Tibial nerve (tissue), 4 donors: Measurements from ENCODE around the gene FAR1. TPM values are rescaled to one million over a fixed set of nuclear protein-coding genes. Genes with fewer than 3 reads are reported as not detected.

Experiments used
- DNase-seq, 2 donors: peaks; one replicate each; pipeline ENCODE4 v3.0.0-alpha.2; 2019; ENCODE audit warnings: low spot score in 2 of 2
- H3K27ac ChIP-seq, 4 donors: fragments of 200-600 bp; sonication (generic) in 3 of 4; one replicate each; pipeline ENCODE4 v1.5.1; 2017 to 2019; ENCODE audit warnings: mild to moderate bottlenecking in 1 of 4
- H3K27me3 ChIP-seq, 2 donors: fragments of 200-600 bp; sonication (generic) in 1 of 2; one replicate each; pipeline versions ENCODE4 v1.5.1 to v1.6.0; 2017 to 2019
- H3K36me3 ChIP-seq, 3 donors: fragments of 200-600 bp; sonication (generic); one replicate each; pipeline ENCODE4 v1.5.1; 2018 to 2019
- H3K4me1 ChIP-seq, 4 donors: fragments of 200-600 bp; sonication (generic) in 3 of 4; one replicate each; pipeline ENCODE4 v1.5.1; 2017 to 2019
- H3K4me3 ChIP-seq, 4 donors: fragments of 200-600 bp; sonication (generic) in 3 of 4; one replicate each; pipeline ENCODE4 v1.5.1; 2017 to 2019; ENCODE audit warnings: mild to moderate bottlenecking in 1 of 4, moderate library complexity in 1 of 4
- H3K9me3 ChIP-seq, 4 donors: fragments of 200-600 bp; sonication (generic) in 3 of 4; one replicate each; pipeline ENCODE4 v1.5.1; 2017 to 2019
- EP300 ChIP-seq, 2 donors: sonication (generic); formaldehyde crosslinking; IDR thresholded peaks; one replicate each; pipeline ENCODE4 v1.6.1; 2017; ENCODE audit warnings: antibody characterized with exemption in 2 of 2, mild to moderate bottlenecking in 1 of 2
- POLR2A ChIP-seq, 2 donors: fragments of 450-650 bp; IDR thresholded peaks; one replicate each; pipeline ENCODE4 v1.6.1; 2017; ENCODE audit warnings: antibody characterized with exemption in 2 of 2, mild to moderate bottlenecking in 2 of 2, moderate library complexity in 2 of 2
- WGBS, 2 donors: methylation state at CpG; one replicate each; pipeline ENCODE4 v1.1.5; 2018; 5-methylcytosine and 5-hydroxymethylcytosine counted together
- total RNA-seq, 4 donors: library from RNA; depleted of rRNA; stranded (reverse); fragments of >200 nt; gene quantifications; one replicate each; pipeline ENCODE4 v1.1.0, GENCODE V29; 2016
- TF ChIP-seq, protein P1 (sequence below), 5 experiments: fragments of 200-600 bp in 3 of 5; fragments of 450-650 bp in 2 of 5; sonication (generic) in 3 of 5; IDR thresholded peaks; one replicate each; pipeline ENCODE4 v1.5.1; 2016 to 2019; ENCODE audit warnings: antibody characterized with exemption in 5 of 5, mild to moderate bottlenecking in 3 of 5, moderate library complexity in 2 of 5

Gene FAR1
- total RNA-seq, 4 donors from 2014 or later = 54.6 to 64.0 (median 60.3) TPM

DNA sequence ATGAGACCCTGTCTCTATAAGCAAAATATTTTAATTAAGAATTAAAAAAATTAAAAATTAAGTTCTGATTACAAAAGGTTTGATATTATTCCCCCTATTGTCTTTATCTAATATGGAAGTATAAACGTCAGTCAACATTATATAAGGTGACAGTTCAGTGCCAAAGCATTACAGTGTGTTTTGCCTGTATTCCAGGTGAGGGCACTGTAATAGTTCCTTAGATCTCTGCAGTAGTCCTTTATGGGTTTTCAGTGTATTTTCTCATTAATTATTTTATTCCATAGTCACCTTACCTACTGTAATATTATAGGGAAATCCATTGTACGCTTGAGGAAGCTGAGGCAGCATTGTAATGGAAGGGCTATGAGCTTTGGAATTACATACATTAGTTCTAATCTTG, 33.0 kb downstream of the FAR1 start:
- Histone ChIP-seq H3K27ac (no peak overlapping the region), H3K27me3 (no peaks in the 10 kb centered on the region), H3K9me3 (no peaks in the 10 kb centered on the region), H3K4me3 (no peak overlapping the region), H3K4me1 (peaks cover 0 to 4% (median 0%) of the 10 kb centered on the region in 4 donors), H3K36me3 (peaks cover 0 to 22% (median 0%) of the 10 kb centered on the region in 3 donors)
- no peak for DNase-seq
- TF ChIP-seq POLR2A (IDR thresholded peaks at IDR 0.05) (no peak), EP300 (IDR thresholded peaks at IDR 0.05) (no peak)
- TF ChIP-seq, protein P1, sequence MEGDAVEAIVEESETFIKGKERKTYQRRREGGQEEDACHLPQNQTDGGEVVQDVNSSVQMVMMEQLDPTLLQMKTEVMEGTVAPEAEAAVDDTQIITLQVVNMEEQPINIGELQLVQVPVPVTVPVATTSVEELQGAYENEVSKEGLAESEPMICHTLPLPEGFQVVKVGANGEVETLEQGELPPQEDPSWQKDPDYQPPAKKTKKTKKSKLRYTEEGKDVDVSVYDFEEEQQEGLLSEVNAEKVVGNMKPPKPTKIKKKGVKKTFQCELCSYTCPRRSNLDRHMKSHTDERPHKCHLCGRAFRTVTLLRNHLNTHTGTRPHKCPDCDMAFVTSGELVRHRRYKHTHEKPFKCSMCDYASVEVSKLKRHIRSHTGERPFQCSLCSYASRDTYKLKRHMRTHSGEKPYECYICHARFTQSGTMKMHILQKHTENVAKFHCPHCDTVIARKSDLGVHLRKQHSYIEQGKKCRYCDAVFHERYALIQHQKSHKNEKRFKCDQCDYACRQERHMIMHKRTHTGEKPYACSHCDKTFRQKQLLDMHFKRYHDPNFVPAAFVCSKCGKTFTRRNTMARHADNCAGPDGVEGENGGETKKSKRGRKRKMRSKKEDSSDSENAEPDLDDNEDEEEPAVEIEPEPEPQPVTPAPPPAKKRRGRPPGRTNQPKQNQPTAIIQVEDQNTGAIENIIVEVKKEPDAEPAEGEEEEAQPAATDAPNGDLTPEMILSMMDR (IDR thresholded peaks at IDR 0.05) = no peak
- 81 to 84% methylated on average over 2 of the region's 2 CpGs for WGBS, 2 donors

DNA sequence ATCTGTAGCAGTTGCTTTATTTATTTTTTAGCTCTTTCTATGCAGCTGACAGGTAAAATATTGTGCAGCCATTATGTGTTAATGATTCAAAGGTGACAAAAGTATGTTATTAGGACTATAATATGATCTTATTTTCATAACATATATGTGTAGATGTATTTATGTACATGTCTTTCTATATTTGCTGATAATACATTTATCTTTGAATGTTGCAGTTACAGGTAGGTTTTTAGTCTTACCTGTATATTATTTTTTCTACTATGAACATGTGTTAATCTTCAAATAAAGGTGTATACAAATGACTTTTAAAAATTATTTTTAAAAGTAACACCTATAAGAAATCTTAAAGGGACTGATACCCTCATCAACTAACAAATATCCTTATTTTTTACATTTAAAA, 33.6 kb downstream of the FAR1 start:
- H3K4me1 ChIP-seq = peaks cover 0 to 4% (median 0%) of the 10 kb centered on the region in 4 donors
- no peak for DNase-seq
- H3K4me3 ChIP-seq = no peak overlapping the region
- no peaks in the 10 kb centered on the region for H3K27me3 ChIP-seq
- no peak for TF ChIP-seq POLR2A (IDR thresholded peaks at IDR 0.05)
- no peak for TF ChIP-seq EP300 (IDR thresholded peaks at IDR 0.05)
- TF ChIP-seq, protein P1 (IDR thresholded peaks at IDR 0.05) = no peak
- H3K36me3 ChIP-seq = peaks cover 0 to 16% (median 0%) of the 10 kb centered on the region in 3 donors
- H3K9me3 ChIP-seq = no peaks in the 10 kb centered on the region
- H3K27ac ChIP-seq = no peak overlapping the region

DNA sequence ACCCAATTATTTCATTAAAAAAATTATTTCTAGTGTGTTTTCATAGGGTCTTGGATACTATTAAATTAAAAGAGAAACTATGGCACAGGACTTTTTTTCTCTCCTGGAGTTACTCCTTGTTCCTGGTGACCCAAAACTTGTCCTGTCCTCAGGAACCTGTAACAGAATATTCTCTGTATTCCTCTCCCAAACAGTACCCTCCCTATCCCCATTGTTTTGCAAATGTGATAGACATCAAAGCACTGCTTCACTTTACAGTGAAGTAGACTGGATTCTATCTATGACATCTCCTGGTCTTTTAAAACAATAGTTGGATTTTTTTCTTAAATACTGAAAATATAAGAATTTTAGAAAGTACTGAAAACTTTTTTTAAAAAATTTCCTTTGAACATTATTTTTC, 37.2 kb downstream of the FAR1 start:
- peaks cover 0 to 35% (median 2%) of the 10 kb centered on the region in 3 donors for H3K36me3 ChIP-seq
- TF ChIP-seq, protein P1 (IDR thresholded peaks at IDR 0.05) = no peak
- TF ChIP-seq POLR2A (IDR thresholded peaks at IDR 0.05) (no peak), EP300 (IDR thresholded peaks at IDR 0.05) (no peak)
- no peaks in the 10 kb centered on the region for H3K27me3 ChIP-seq
- H3K4me1 ChIP-seq = peaks cover 0 to 4% (median 0%) of the 10 kb centered on the region in 4 donors
- no peak for DNase-seq
- no peak overlapping the region for H3K27ac ChIP-seq
- no peak overlapping the region for H3K4me3 ChIP-seq
- no peaks in the 10 kb centered on the region for H3K9me3 ChIP-seq

DNA sequence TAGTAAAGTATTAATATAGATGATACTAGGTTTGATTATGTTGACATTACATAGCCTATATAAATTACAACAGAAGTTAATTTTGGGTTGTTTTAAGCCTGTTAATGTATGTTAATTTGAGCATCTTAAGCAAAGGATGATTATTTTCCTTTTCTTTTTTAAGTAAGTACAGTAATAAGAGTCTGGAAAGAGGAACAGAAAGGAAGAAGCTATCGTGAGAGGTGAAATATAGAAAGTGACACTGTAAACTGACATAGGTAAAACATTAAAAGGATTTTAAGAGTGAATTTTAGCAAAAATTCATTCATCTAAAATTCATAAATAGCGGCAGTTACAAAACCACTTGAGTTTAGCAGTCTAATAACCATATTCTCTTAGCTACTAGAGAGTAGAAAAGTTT, 45.5 kb downstream of the FAR1 start:
- DNase-seq = no peak
- TF ChIP-seq EP300 (IDR thresholded peaks at IDR 0.05) = no peak
- TF ChIP-seq, protein P1 (IDR thresholded peaks at IDR 0.05) = no peak
- no peak for TF ChIP-seq POLR2A (IDR thresholded peaks at IDR 0.05)
- Histone ChIP-seq H3K36me3 (peaks cover 0 to 70% (median 13%) of the 10 kb centered on the region in 3 donors), H3K4me1 (peaks cover 0 to 4% (median 0%) of the 10 kb centered on the region in 4 donors), H3K27me3 (no peaks in the 10 kb centered on the region), H3K27ac (no peak overlapping the region), H3K4me3 (no peak overlapping the region), H3K9me3 (no peaks in the 10 kb centered on the region)
- WGBS, 2 donors = 94 to 95% methylated on average over 2 of the region's 2 CpGs

DNA sequence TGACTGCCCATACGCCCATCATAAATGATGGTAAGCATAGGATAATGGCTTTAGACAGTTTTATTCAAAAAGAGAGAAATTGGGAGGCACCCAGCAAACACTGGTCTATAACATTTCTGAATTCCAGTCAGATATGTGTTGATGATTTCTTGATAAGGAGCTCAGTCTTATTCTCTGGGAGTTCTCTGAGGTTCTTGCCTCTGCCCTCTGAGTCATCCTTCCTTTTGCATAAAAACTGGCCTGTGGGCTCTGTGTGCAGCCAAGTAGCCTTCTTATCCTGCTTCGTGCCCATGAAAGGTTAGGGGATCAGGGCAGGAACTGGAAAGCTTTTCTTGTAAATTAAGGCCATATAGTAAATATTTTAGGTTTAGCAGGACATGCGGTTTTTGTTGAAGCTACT, 48.9 kb downstream of the FAR1 start:
- Histone ChIP-seq H3K4me3 (no peak overlapping the region), H3K9me3 (no peaks in the 10 kb centered on the region), H3K36me3 (peaks cover 0 to 75% (median 13%) of the 10 kb centered on the region in 3 donors), H3K27me3 (no peaks in the 10 kb centered on the region), H3K4me1 (peaks cover 0 to 11% (median 4%) of the 10 kb centered on the region in 4 donors), H3K27ac (no peak overlapping the region)
- no peak for DNase-seq
- TF ChIP-seq, protein P1 (IDR thresholded peaks at IDR 0.05) = no peak
- TF ChIP-seq EP300 (IDR thresholded peaks at IDR 0.05) = no peak
- no peak for TF ChIP-seq POLR2A (IDR thresholded peaks at IDR 0.05)
- 60 to 69% methylated on average over 3 of the region's 3 CpGs for WGBS, 2 donors
